Measurements from ENCODE around the gene RNF112. TPM values are rescaled to one million over a fixed set of nuclear protein-coding genes. Genes with fewer than 3 reads are reported as not detected.
A peak's percentile ranks its signal among the peaks of the same experiment; 100 is the strongest.

RNF112 gene
- total and polyA plus RNA-seq, 8 donors = 0.34 to 3.0 (median 0.51) TPM

DNA sequence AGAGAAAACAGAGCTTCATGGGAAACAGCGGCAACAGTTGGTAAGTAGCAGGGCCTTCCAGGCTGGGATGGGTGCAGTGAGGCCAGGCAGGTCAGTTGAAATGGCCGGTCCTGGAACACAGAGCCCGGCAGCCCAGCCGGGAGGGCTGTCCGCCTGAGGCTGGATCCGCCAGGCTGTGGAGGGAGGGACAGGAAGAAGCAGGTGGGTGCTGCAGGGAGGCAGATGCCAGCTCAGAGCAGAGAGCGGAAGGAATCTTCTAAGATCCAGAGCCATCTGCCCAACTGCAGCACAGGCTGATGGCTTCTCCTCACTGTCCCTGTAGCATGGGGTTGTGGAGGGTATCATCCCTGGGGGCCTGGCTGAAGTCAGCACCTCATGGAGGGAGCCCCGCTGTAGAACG, 599 bp downstream of the RNF112 start:
- intact Hi-C loops (cut with DNase I) = loop anchor here in 1 of 3 donors (10.0 kb wide), 1 partner anchor 47 kb away; the partner anchor contains the start of gene B9D1
- Histone ChIP-seq H3K27ac (no peak overlapping the region), H3K9me3 (no peaks in the 10 kb centered on the region), H3K4me3 (no peak overlapping the region), H3K36me3 (no peaks in the 10 kb centered on the region), H3K4me1 (no peaks in the 10 kb centered on the region), H3K27me3 (no peaks in the 10 kb centered on the region)
- WGBS, 2 donors = 62 to 68% methylated on average over 9 of the region's 9 CpGs
- no peak for DNase-seq
- no peak for ATAC-seq
- TF ChIP-seq, protein P1, sequence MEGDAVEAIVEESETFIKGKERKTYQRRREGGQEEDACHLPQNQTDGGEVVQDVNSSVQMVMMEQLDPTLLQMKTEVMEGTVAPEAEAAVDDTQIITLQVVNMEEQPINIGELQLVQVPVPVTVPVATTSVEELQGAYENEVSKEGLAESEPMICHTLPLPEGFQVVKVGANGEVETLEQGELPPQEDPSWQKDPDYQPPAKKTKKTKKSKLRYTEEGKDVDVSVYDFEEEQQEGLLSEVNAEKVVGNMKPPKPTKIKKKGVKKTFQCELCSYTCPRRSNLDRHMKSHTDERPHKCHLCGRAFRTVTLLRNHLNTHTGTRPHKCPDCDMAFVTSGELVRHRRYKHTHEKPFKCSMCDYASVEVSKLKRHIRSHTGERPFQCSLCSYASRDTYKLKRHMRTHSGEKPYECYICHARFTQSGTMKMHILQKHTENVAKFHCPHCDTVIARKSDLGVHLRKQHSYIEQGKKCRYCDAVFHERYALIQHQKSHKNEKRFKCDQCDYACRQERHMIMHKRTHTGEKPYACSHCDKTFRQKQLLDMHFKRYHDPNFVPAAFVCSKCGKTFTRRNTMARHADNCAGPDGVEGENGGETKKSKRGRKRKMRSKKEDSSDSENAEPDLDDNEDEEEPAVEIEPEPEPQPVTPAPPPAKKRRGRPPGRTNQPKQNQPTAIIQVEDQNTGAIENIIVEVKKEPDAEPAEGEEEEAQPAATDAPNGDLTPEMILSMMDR (IDR thresholded peaks at IDR 0.05) = no peak
- no peak for FAIRE-seq

- ATAC-seq (no peak), DNase-seq (peak in 1 of 6 donors; percentile 41), FAIRE-seq (no peak)
- no peak overlapping the region for H3K4me3 ChIP-seq
- TF ChIP-seq, protein P1 (IDR thresholded peaks at IDR 0.05) = no peak
- intact Hi-C loops (cut with DNase I) = loop anchor here in 1 of 3 donors (10.0 kb wide), 1 partner anchor 48 kb away; the partner anchor contains the start of gene B9D1
- H3K9me3 ChIP-seq = no peaks in the 10 kb centered on the region
- no peaks in the 10 kb centered on the region for H3K36me3 ChIP-seq
- no peak overlapping the region for H3K27ac ChIP-seq
- WGBS, 2 donors = 82 to 86% methylated on average over 16 of the region's 16 CpGs
- H3K27me3 ChIP-seq = no peaks in the 10 kb centered on the region
- H3K4me1 ChIP-seq = no peaks in the 10 kb centered on the region
These were observed 1.5 kb downstream of the RNF112 start for GRCh38 chr17:19412510-19412909.

DNA sequence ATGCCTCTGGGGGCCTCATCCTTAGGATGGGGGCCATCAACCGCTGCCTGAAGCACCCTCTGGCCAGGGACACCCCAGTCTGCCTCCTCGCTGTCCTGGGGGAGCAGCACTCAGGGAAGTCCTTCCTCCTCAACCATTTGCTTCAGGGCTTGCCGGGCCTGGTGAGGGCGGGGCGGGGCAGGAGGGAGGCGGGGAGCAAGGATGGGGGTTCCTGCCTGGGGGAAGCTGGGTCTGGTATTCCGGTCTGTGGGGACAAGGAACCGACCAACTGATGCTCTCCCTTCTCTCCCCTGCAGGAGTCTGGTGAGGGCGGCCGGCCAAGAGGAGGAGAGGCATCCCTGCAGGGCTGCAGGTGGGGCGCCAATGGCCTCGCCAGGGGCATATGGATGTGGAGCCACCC, 2.0 kb downstream of the RNF112 start:
- DNase-seq (peak in 1 of 6 donors; percentile 43), FAIRE-seq (no peak), ATAC-seq (no peak)
- Histone ChIP-seq H3K27ac (no peak overlapping the region), H3K4me1 (no peaks in the 10 kb centered on the region), H3K27me3 (no peaks in the 10 kb centered on the region), H3K9me3 (no peaks in the 10 kb centered on the region), H3K4me3 (no peak overlapping the region), H3K36me3 (no peaks in the 10 kb centered on the region)
- TF ChIP-seq, protein P1 (IDR thresholded peaks at IDR 0.05) = no peak
- 79 to 81% methylated on average over 10 to 12 of the region's 12 CpGs for WGBS, 2 donors
- intact Hi-C loops (cut with DNase I) = loop anchor here in 1 of 3 donors (10.0 kb wide), 1 partner anchor 48 kb away; the partner anchor contains the start of gene B9D1

GRCh38 chr17:19413761-19414160, 2.7 kb downstream of the RNF112 start:
- intact Hi-C loops (cut with DNase I) = loop anchor here in 1 of 3 donors (10.0 kb wide), 1 partner anchor 49 kb away; the partner anchor contains the start of gene B9D1
- no peak for DNase-seq
- no peak overlapping the region for H3K4me3 ChIP-seq
- no peaks in the 10 kb centered on the region for H3K27me3 ChIP-seq
- TF ChIP-seq, protein P1 (IDR thresholded peaks at IDR 0.05) = no peak
- H3K27ac ChIP-seq = no peak overlapping the region
- WGBS, 2 donors = 70 to 71% methylated on average over 5 of the region's 5 CpGs
- no peaks in the 10 kb centered on the region for H3K36me3 ChIP-seq
- FAIRE-seq = no peak
- no peaks in the 10 kb centered on the region for H3K4me1 ChIP-seq
- no peaks in the 10 kb centered on the region for H3K9me3 ChIP-seq
- no peak for ATAC-seq

Measured in pancreas (tissue), 10 donors.